Hepatocyte (in vitro differentiated cells): ENCODE results near the gene HIRIP3.

ENCODE experiments used
- CTCF ChIP-seq: fragments of 200-600 bp; sonication (generic); IDR thresholded peaks from 2 replicates; pipeline ENCODE4 v1.5.1; 2016; ENCODE audit warnings: antibody characterized with exemption, mild to moderate bottlenecking; ENCODE audit not compliant: poor library complexity
- EZH2 ChIP-seq: fragments of 200-600 bp; sonication (generic); IDR thresholded peaks from 2 replicates; pipeline ENCODE4 v1.6.1; 2016; ENCODE audit warnings: antibody characterized with exemption, mild to moderate bottlenecking, borderline replicate concordance
- EZH2phosphoT487 ChIP-seq: fragments of 200-600 bp; sonication (generic); IDR thresholded peaks from one replicate; pipeline ENCODE4 v1.6.1; 2018; ENCODE audit warnings: antibody characterized with exemption, mild to moderate bottlenecking, low read depth, moderate library complexity; ENCODE audit not compliant: unreplicated experiment, severe bottlenecking

DNA sequence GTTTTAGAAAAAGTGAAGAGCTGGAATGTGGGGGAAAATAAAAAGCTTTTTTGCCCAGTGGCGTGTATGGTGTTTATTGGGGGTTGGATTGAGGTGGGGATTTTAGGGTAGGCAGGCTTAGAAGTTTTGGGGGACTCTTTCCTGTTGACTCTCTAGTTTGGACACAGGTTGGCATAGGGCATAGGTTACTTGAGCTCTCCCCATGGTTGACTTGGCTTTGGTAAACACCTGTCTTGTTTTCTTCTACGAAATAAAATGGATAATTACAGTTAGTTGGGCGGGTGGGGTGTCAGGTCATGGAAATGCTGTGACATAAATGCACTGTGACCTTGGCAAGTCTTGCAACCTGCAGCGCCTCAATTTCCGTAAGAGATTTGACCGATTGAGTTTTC is 22.4 kb downstream of the HIRIP3 start:
- TF ChIP-seq CTCF, result no peak
- no peak for TF ChIP-seq EZH2phosphoT487
- no peak for TF ChIP-seq EZH2
